ENCODE results near the gene RXFP1. TPM values are rescaled to one million over a fixed set of nuclear protein-coding genes. Genes with fewer than 3 reads are reported as not detected.

The RXFP1 gene
- total RNA-seq, 4 donors from 2014 or later, result 2.1 to 11.3 (median 6.0) TPM

- intact Hi-C loops (cut with DNase I; ENCODE audit: low total_unique reads), result no loop called here
- DNase-seq, result no peak
- H3K9me3 ChIP-seq, result no peaks in the 10 kb centered on the region
- no peak overlapping the region for H3K4me3 ChIP-seq
- TF ChIP-seq, protein P1, sequence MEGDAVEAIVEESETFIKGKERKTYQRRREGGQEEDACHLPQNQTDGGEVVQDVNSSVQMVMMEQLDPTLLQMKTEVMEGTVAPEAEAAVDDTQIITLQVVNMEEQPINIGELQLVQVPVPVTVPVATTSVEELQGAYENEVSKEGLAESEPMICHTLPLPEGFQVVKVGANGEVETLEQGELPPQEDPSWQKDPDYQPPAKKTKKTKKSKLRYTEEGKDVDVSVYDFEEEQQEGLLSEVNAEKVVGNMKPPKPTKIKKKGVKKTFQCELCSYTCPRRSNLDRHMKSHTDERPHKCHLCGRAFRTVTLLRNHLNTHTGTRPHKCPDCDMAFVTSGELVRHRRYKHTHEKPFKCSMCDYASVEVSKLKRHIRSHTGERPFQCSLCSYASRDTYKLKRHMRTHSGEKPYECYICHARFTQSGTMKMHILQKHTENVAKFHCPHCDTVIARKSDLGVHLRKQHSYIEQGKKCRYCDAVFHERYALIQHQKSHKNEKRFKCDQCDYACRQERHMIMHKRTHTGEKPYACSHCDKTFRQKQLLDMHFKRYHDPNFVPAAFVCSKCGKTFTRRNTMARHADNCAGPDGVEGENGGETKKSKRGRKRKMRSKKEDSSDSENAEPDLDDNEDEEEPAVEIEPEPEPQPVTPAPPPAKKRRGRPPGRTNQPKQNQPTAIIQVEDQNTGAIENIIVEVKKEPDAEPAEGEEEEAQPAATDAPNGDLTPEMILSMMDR (IDR thresholded peaks at IDR 0.05), result no peak
- TF ChIP-seq POLR2A (IDR thresholded peaks at IDR 0.05), result no peak
- no peaks in the 10 kb centered on the region for H3K27me3 ChIP-seq
- H3K27ac ChIP-seq, result no peak overlapping the region
- H3K4me1 ChIP-seq, result peaks cover 0 to 4% of the 10 kb centered on the region in 2 donors
- no peaks in the 10 kb centered on the region for H3K36me3 ChIP-seq
These were observed 145.2 kb downstream of the RXFP1 start for GRCh38 chr4:158666892-158667291.

DNA sequence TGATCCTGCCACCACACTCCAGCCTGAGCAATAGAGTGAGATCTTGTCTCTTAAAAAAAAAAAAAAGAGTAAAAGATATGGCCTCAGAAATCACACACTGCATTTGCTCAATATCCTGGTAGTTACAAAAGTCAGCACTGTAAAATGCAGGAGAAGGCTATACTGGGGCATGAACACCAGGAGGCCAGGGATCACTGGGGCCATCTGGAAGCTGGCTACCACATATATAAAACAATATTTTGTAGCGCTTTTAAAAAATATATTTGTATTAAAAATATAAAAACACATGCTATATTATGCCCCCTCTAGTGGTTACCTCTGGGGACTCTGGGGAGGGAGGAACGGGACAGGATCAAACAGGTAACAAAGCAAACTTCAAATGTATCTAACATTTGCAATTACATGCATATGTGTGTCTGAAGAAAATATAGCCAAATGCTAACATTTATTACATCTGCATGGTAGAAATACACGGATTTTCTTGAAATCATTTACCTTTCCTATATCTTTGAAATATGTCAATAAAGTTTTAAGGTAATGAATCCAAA, 146.0 kb downstream of the RXFP1 start:
- Histone ChIP-seq H3K4me1 (peaks cover 0 to 4% of the 10 kb centered on the region in 2 donors), H3K27ac (no peak overlapping the region), H3K27me3 (no peaks in the 10 kb centered on the region), H3K36me3 (no peaks in the 10 kb centered on the region), H3K9me3 (no peaks in the 10 kb centered on the region), H3K4me3 (no peak overlapping the region)
- intact Hi-C loops (cut with DNase I; ENCODE audit: low total_unique reads), result no loop called here
- no peak for DNase-seq
- no peak for TF ChIP-seq POLR2A (IDR thresholded peaks at IDR 0.05)
- TF ChIP-seq, protein P1 (IDR thresholded peaks at IDR 0.05), result no peak

GRCh38 chr4:158669310-158669709, 147.6 kb downstream of the RXFP1 start:
- Histone ChIP-seq H3K4me3 (no peak overlapping the region), H3K27ac (no peak overlapping the region), H3K36me3 (no peaks in the 10 kb centered on the region), H3K4me1 (peaks cover 0 to 4% of the 10 kb centered on the region in 2 donors), H3K27me3 (no peaks in the 10 kb centered on the region), H3K9me3 (no peaks in the 10 kb centered on the region)
- no peak for DNase-seq
- TF ChIP-seq POLR2A (IDR thresholded peaks at IDR 0.05), result no peak
- TF ChIP-seq, protein P1 (IDR thresholded peaks at IDR 0.05), result no peak
- intact Hi-C loops (cut with DNase I; ENCODE audit: low total_unique reads), result no loop called here

DNA sequence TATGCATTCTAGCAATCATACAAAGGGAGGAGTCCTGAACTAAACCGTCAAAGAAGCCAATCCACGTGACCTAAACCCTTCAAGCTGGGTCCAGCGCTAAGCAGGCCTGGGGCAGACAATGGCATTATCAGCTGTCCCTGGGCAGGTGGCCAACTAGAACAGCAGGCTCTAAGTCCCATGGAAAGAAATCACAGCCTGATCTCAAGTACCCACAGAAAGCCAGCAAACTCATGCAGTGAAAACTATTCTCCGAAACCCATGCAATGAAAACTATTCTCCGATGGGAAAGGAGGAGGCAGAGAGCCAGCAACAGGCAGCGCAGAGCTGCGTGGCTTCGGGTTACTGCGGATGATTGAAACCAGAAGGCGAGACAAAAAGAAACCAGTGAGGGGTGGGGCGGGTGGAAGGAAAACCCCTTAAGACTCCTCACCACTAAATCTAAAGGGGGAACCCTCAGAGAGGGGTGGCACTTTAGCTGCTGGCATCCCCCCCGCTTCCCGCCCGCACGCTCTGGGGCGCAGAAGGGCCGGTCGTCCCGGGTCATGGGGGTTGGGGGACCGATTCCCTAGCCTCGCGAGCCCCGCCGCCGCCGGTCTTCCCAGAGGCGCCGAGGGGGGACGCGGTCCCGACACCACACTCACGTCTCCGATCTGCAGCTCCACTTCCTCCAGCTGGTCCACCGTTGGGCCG, 149.4 kb downstream of the RXFP1 start:
- intact Hi-C loops (cut with DNase I; ENCODE audit: low total_unique reads), result no loop called here
- DNase-seq, result peak; percentile 40 to 57

DNA sequence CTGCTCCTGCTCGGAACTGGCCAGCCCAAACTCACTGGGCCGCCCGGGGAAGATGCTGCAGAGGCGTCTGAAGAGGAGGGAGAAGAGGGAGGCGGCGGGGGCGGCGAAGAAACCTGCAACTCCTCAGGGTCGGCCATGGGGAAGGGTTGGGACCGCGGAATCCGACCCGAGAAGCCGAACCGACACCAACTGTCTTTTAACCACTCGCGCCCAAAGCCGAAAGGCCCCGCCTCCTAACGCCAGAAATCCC, 149.9 kb downstream of the RXFP1 start, which contains the start of gene C4orf46:
TSS of gene C4orf46 (minus strand) at position 223 of the 250 bp plus-strand sequence. CDS start at position 137, 86 bp downstream.
- intact Hi-C loops (cut with DNase I; ENCODE audit: low total_unique reads), result no loop called here
- no peak for DNase-seq

More for the DNA sequence above, 149.4 kb downstream of the RXFP1 start:
- H3K4me1 ChIP-seq, result peaks cover 0 to 4% of the 10 kb centered on the region in 2 donors
- TF ChIP-seq POLR2A (IDR thresholded peaks at IDR 0.05), result no peak
- TF ChIP-seq, protein P1 (IDR thresholded peaks at IDR 0.05), result no peak
- H3K27me3 ChIP-seq, result no peaks in the 10 kb centered on the region
- H3K9me3 ChIP-seq, result no peaks in the 10 kb centered on the region
- H3K27ac ChIP-seq, result peak overlapping the region; percentile 94 to 98
- peak overlapping the region; percentile 75 to 94 for H3K4me3 ChIP-seq
- no peaks in the 10 kb centered on the region for H3K36me3 ChIP-seq

More for the DNA sequence above, 149.9 kb downstream of the RXFP1 start, which contains the start of gene C4orf46:
- H3K4me3 ChIP-seq, result peak within 1 kb of the TSS; percentile 75 to 94
- H3K27me3 ChIP-seq, result no peaks in the 10 kb centered on the region
- no peaks in the 10 kb centered on the region for H3K9me3 ChIP-seq
- TF ChIP-seq, protein P1 (IDR thresholded peaks at IDR 0.05), result no peak
- H3K4me1 ChIP-seq, result peaks cover 0 to 4% of the 10 kb centered on the region in 2 donors
- H3K27ac ChIP-seq, result peak within 1 kb of the TSS; percentile 94 to 98
- no peaks in the 10 kb centered on the region for H3K36me3 ChIP-seq

Measured in uterus (tissue), 4 donors.